ENCODE data around the gene SLC48A1.
"Not testable (repeated sequence)": the region's sequence is repeated elsewhere in the genome, so short reads cannot be mapped to it uniquely, and the experiment has no call there.

Gene SLC48A1

GRCh38 chr12:47811581-47812484 lies 38.8 kb downstream of the SLC48A1 start:
- no peak for DNase-seq (ENCODE audit: low spot score)

- DNase-seq (ENCODE audit: low spot score), result peak; percentile 90
Measured at GRCh38 chr12:47812797-47813510, 39.9 kb downstream of the SLC48A1 start.

DNA sequence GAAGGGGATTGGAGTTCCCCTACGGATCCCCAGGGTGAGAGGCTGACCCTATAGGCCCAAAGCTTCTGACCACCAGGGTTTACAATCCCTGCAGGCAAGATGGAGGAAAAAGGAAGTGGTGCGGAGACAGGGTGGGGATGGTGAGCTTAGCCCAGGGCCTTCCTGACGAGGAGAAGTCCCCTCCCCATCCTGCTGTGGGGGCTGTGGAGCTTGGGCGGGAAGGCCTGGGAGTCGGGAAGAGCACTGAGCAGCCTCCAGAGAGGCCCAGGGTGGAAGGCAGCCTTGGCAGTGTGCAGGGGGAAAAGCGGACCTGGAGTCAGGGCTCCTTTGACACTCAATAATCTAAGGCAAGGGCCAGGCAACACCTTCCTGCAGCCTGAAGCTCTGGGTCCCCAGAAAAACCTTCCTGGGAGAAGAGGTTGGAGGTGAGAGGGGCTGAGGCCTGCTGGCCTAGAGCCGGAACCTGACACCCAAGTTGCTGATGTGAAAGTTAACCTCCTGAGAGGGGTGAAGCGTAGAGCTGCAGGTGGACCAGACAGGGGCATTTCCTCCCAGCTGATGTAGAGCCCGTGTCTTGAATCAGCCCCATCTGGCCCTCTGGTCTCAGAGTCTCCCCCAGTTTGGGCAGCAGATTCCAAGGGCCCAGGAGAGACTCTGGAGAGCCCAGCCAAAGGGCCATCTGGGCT lies 40.6 kb downstream of the SLC48A1 start:
- DNase-seq (ENCODE audit: low spot score), result peak; percentile 76

GRCh38 chr12:47814539-47815170 lies 41.6 kb downstream of the SLC48A1 start:
- DNase-seq (ENCODE audit: low spot score), result no peak

DNA sequence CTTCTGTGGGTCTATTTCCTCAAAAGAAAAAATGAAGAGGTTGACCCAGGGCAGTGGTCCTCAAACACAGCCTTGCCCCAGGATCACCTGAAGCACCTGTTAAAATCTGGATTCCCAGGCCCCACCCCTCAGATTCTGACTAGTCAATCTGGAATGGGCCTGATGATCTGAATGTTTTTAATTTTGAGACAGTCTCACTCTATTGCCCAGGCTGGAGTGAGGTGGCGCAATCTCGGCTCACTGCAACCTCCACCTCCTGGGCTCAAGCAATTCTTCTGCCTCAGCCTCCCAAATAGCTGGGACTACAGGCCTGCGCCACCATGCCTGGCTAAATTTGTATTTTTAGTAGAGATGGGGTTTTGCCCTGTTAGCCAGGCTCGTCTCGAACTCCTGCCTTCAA lies 42.4 kb downstream of the SLC48A1 start:
- not testable (repeated sequence) for DNase-seq (ENCODE audit: low spot score)

DNA sequence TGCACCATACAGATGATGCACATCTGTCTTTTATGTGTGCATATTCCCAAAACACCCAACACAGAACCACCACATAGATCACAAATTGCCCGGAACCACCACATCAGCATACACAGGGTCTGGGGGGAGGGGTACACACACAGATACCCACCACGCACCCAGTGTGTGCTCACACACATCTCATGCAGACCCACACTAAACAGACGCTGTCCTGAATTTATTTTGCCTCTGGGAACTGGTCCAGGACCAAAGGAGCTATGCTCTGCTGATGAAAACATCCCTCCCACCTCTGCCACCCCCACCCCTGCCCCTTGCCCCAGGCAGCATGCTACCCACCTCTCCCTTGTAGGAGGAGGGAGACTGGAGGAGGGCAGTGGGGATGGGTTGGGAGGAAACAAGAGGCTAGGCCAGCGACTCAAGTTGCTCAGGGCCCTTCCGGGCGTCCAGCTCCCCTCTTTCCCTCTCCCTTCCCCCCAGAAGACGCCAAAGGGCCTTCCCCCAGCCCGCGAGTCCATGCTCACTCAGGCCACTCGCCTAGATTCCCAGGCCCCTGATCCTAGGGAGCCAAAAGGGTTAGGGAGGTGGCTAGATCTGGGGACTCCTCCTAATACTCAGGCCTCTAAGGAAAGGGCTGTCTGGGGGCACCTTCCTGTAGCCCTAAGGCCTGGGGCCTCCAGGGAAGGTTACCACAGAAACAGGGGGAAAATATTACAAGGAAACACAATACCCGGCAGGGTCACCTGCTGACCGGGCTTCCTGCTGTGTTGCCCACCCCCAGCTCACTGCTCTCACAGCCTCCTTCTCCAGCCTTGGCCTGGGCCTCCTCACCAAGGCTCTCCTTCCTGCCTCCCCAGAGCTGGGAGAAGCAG lies 43.6 kb downstream of the SLC48A1 start:
- DNase-seq (ENCODE audit: low spot score), result no peak

- no peak for DNase-seq (ENCODE audit: low spot score)
Measured at GRCh38 chr12:47817272-47818006, 44.4 kb downstream of the SLC48A1 start.

DNA sequence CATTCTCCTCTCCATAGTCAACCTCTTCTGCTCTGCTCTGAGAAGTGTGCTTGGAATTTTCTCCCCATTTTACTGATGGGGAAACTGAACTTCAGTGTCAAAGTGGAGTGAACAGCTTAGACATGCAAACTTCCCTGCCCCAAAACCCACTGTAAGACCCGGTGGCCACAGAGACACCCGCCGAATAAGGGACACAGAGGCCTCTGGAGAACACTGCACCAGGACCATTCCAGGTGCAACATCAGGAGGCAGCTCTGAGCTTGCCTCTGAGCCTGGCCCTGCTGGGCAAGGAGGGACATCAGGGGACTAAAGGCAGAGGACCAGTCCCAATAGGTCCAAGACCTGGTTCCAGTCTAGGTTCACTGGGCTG lies 45.0 kb downstream of the SLC48A1 start:
- no peak for DNase-seq (ENCODE audit: low spot score)

GRCh38 chr12:47818467-47819137 lies 45.6 kb downstream of the SLC48A1 start:
- DNase-seq (ENCODE audit: low spot score), result no peak

- peak; percentile 91 for DNase-seq (ENCODE audit: low spot score)
Measured at GRCh38 chr12:47819138-47819895, 46.3 kb downstream of the SLC48A1 start.

GRCh38 chr12:47819896-47820630 lies 47.0 kb downstream of the SLC48A1 start, which contains the start of gene HDAC7:
Gene HDAC7, minus strand, starts transcription at chr12:47819903. Its CDS starts 118 bp downstream, at chr12:47819785.
- DNase-seq (ENCODE audit: low spot score), result peak; percentile 91

DNA sequence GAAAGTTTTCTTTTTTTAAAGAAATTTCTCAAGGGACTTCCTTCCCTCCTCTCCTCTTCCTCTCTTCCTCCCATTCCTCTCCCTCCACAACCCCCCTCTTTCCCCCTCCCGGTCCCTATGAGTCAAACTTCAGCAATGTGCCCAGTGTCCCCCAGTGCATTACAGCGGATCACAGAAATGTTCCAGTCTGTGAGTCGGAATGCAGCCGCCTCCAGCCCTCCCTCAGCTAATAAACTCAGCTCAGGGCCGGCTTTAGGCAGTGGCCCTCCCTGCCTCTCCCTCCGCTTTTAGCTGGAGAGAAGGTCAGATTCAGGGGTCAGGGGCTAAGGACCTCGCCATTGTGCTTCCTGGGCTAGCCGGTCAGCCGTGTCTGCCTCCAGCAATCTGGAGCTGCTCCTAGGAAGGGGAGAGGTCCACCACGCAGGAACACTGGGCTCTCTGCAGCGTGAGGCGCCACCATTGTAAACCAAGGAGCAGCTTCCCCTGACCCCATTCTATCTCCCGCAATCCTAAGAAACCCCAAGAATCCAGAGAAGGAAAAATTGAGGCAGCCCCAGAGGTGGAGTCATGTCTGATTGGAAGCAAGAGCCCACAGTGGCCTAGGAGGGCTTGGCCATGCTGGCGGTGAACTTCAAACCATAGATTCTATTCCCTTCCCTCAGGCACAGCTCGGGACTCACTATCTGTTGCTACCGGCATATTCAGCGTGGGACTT lies 47.8 kb downstream of the SLC48A1 start:
- DNase-seq (ENCODE audit: low spot score), result peak; percentile 96

- no peak for DNase-seq (ENCODE audit: low spot score)
Measured at GRCh38 chr12:47821346-47821706, 48.3 kb downstream of the SLC48A1 start.

- DNase-seq (ENCODE audit: low spot score), result no peak
Measured at GRCh38 chr12:47822401-47822800, 49.4 kb downstream of the SLC48A1 start.

DNA sequence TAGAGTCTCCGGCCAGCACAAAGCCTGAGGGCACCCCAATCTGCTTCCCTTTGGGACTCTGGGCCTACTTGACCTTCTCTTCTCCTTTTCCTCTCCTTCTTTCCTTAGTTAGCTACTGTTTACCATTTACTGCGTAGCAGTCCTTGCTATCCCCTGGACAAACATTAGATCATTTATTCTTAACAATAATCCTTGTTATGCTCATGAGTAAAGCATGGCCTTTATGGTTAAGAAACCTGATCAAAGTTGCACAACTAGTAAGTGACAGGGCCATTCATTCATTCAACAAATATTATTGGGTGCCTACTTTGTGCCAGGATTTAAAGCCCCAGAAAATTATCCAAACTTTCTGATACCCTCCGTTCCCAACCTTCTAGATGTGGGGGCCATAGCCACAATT lies 49.8 kb downstream of the SLC48A1 start:
- DNase-seq (ENCODE audit: low spot score), result no peak

- DNase-seq (ENCODE audit: low spot score), result no peak
Measured at GRCh38 chr12:47823422-47824086, 50.5 kb downstream of the SLC48A1 start.

DNA sequence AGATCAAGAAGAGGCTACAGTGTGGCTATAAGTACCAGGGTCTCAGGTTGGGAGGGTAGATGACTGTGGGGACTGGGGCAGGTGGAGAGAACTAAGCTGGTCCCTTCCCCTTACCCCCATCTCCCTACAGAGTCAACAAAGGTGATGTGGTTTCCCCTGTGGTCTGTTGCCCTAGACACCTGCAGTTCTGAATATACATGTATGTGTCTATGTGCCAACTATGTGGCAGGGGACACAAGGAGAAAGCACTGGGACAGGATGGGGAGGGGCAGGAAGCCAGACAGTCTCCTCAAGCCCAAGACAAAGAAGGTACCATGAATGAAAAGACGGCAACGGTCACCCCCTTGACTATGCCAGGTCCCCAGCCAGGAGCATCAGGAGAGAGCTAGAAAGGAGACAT lies 51.2 kb downstream of the SLC48A1 start:
- no peak for DNase-seq (ENCODE audit: low spot score)

Data from ecto neural progenitor cell (in vitro differentiated cells).